NCI-H187 treated with DMSO at 0.1 percent for 48 hours (cell line): Measurements from ENCODE around the gene ACTR10.

Source experiments
- DNase-seq: peaks from one replicate; lab custom pipeline; 2025; lab: John Stamatoyannopoulos, UW

Gene ACTR10

GRCh38 chr14:58199726-58200479, at the start of gene ACTR10:
ACTR10 (plus strand) TSS chr14:58200149; CDS start chr14:58200218, 69 bp downstream.
- DNase-seq = peak; percentile 34

DNA sequence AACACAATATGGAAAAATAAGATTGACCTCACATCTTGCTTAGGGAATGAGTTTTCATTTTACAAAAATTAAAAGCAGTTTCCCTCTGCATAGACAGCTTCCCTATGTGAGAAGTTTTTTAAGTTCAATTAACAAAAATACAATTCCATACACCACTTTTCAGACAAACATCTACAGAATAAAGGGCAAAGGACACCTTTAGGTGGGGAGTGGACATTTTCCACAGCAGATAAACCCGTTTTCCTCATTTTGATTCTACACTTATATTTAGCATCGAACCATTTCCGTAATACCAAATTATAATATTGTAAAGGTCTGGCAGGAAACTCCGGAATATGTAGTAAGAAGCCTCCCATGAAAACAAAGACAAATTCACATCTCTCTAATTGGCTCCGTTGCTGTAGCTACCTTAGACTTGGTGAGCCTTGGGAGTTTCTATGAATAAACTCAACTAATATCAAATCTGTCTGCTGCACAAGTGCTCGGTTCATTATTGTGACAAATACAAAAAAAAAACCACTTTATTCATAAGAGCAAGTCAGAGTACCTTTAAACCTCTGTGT, 49.6 kb upstream of the ACTR10 start:
- DNase-seq = no peak

DNA sequence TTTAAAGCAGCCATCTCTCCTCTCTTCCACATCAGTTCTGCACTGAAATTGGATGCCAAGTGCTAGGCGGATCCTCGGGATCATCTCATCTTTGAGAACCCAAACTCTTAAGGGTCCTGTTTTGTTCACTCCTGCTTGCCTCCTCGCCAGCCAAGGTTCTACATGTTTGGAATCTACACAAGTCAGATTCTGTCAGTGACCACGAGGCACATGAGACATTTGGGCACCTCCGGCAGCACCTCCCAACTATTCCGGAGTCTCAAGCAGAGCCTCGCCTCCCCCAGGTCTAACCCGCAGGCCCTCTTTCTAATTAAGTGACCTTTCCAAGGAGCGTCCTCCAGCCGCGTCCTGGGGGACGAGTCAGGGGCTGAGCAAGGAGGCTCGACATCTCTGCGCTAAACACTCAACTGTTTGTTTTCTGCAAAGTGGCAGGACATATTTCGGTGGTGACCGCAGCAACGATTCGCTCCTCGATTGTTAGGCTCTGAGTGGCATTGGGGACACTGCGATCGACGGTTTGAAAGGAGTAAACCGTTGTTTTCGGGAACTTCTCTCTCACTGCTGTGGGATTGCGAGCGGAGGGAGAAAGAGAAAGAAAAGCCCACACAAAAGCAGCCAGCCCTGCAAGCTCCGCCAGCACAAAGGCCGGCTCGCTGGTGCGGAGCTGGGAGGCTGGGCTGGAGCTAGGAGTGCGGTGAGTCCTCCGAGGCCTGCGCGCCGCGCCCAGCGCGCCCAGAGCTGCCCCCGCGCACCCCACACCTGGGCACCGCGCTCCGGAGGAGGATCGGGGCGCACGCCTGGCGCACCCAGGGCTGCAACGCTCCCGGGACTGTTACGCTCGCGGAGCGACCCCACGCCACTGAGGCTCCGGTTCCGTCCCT, 48.6 kb upstream of the ACTR10 start:
- DNase-seq = no peak

DNA sequence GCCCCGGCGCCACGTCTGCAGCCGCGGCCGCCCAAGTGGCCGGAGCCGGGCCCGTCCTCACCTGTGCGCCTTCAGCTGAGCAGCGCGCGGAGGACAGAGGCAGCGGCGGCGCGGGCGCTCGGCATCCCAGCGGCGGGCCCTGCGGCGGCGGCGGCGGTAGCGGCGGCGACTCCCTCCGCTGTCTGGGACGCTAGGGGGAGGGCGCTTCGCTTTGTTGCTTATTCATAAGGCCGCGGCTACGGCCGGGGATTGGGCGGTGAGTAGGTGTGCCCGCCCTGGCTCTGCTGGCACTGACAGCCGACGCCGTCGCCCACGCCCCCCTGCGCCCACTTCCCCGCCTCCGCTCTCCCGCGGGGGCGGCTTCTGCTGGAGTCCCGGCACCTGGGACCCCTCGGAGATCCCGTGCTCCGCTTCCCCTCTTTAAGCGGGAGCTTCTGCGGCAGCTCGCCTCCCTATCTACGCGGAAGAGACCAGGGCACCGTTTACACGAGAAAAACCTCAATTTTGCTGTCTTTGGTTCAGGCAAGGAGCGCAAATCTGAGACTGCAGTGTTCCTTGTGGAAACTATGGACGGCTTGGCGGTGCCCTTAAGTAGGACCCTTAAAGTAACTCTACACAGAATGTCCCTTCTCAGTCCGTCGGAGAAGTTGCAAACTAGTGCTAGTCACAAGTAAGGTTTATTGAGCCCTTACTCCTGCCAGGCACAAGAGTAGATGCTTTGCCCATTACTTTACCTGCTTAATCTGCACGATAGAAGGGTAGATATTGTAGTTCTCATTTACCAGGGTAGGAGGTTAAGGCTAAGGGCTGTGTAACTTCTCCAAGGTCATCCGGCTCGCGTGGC, 47.7 kb upstream of the ACTR10 start, which contains the start of gene ARMH4:
TSS of gene ARMH4 (minus strand) at position 200 of the 844 bp plus-strand sequence. CDS start 12,855 bp downstream, outside the sequence.
- peak; percentile 57 for DNase-seq

DNA sequence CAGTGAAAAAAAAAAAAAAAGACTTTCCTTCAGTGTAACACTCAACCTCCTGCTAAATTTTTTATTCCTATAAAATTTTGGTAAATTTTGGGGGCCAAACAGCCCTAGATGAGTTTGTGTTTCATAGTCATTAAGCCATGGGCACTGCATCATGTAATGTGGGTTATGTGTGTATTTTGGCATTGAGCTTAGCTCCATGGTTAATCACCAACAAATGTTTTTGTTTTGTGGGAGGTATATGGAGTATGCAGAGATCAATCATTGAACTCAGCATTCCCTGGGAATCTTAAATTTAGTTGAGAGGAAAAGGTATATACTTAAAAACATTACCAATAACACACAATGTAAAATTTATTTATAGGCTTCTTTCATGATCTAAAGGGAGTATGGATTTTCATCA, 39.4 kb upstream of the ACTR10 start:
- DNase-seq = no peak

DNA sequence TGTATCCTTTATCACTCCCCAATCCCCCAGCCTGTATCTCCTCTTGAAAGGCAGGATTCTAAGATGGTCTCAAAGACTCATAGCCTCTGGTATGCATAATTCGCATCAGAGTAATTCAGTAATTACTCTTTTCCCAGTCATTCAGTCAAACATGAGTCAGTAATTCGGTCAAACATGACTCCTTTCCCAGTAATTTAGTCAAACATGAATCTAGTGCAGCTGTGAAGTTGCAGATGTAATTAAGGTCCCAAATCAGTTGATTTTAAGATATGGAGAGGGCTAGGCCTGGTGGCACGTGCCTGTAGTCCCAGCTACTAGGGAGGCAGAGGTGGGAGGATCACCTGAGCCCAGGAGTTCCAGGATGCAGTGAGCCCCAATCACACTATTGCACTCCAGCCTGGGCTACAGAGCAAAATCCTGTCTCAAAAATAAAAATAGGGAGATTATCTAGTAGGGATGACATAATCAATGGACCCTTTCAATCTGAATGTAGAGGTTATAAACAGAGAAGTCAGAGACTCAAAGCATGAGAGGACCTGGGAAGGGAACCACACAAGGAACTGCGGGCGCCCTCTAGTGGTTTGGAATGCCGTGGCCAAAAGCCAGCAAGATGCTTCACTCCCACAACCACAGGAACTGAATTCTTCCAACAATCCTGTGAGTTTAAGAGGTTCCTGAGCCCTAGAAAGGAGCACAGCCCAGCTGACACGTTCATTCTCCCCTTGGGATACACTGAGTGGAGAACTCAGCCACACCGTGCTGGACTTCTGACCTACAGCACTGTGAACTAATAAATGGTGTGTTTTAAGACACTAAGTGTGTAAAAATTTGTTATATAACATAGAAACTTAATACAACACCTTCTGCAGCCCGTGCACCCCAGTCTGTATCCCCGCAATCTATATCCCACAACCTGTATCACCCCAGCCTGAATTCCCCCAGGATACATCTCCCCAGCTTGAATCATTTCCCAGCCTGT, 33.7 kb upstream of the ACTR10 start:
- peak; percentile 16 for DNase-seq

- no peak for DNase-seq
Measured at GRCh38 chr14:58167057-58167456, 32.9 kb upstream of the ACTR10 start.

DNA sequence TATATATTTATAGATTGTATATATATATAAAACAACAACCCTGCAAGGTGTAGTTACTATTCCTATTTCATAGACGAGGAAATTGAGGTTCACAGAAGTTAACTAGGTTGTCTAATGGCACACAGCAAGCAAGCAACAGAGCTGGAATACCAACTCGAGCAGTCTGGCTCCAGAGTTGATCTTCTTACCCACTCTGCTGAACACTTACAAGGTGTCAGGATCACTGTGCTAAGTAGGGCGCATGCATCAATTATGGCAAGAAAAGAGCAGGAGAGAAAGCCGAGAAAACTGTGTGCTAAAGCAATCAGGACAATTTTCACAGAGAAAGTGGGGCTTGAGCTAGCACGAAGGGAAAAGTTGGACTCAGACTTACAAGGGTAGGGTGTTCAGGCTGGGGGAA, 32.1 kb upstream of the ACTR10 start:
- no peak for DNase-seq

DNA sequence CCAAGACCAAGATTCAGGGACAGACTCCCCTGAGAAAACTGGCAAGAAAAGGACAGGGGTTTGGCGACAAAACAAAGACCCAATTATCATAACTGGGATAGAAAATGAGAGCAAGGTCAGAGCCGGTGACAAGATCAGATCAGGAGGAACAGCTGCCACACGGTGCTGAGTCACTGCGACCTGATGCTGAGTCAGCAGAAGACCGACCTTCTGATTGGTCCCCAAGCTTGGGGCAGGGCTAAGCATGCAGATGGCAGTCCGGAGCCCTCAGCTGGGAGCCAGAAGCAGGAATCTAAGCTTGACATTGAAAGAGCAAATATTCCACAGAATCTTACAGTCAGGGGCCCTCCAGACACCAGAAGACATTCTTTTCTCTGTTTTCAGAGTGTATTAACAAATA, 28.9 kb upstream of the ACTR10 start:
- peak; percentile 67 for DNase-seq

- DNase-seq = no peak
Measured at GRCh38 chr14:58177125-58177524, 22.8 kb upstream of the ACTR10 start.

GRCh38 chr14:58189176-58189575, 10.8 kb upstream of the ACTR10 start:
- DNase-seq = no peak

GRCh38 chr14:58191763-58192601, 8.0 kb upstream of the ACTR10 start:
- no peak for DNase-seq

GRCh38 chr14:58193542-58193941, 6.4 kb upstream of the ACTR10 start:
- no peak for DNase-seq

DNA sequence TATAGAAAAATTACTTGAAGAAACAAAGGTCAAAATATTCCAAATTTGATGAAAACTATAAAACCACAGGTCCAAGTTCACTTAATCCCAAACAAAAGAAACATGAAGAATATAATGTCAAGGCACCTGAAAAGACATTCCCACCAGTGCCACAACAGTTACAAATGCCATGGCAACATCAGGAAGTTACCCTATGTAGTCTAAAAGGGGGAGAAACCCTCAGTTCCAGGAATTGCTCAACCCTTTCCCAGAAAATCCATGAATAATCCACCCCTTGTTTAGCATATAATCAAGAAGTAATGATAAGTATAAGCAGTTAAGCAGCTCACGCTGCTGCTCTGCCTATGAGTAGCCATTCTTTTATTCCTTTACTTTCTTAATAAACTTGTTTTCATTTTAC, 3.8 kb upstream of the ACTR10 start:
- DNase-seq = no peak

GRCh38 chr14:58198086-58198485, 1.9 kb upstream of the ACTR10 start:
- no peak for DNase-seq

- DNase-seq = no peak
Measured at GRCh38 chr14:58200480-58200841, 512 bp downstream of the ACTR10 start.

GRCh38 chr14:58200846-58201245, 897 bp downstream of the ACTR10 start:
- no peak for DNase-seq

DNA sequence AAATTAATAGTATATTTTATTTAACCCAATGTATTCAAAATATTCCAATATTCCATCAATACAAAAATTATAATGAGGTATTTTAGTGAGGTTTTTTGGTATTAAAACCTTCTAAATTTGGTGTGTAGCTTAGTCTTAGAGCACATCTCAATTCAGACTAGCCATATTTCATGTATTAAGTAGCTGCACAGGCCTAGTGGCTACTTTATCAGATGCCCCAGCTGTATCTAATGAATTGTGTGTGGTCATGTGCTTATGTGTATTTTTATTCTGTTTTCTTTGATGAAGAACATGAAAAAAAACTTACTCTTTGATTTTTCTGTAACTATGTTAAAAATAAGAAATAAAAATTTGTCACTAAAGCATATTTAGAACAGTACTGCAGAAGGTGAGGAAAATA, 13.2 kb downstream of the ACTR10 start:
- no peak for DNase-seq

GRCh38 chr14:58215191-58215914, 15.4 kb downstream of the ACTR10 start:
- DNase-seq = no peak
